ENCODE measurements around the gene NAP1L1.

NAP1L1 gene

DNA sequence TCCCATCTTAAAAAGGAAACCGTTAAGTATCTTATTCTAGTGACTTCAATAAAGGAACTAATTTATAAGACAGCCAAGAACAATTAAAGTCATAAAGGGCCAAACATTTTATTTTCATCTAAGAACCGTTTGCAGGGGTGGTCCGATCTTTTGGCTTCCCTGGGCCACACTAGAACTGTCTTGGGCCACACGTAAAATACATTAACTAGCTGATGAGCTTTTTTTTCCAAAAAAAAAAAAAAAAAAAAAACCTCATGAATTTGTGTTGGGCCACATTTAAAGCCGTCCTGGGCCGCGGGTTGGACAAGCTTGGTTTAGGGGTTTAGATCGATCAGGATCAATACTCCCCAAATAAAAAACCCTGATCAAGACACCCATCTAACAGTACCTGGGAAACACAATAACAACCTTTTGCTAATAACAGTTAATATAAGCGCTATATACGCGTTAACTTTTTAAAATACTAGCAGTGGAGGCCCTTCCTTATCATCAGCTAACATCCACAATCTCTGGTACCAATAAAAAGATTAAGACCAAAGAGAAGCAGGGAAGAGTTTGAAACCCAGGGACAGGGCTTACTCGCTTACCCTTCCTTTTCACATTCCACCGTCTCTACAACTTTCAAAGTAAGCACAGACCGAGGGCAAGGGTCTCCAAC, 1.1 kb downstream of the NAP1L1 start:
- ChIA-PET CTCF (interaction anchor here (1.5 kb wide), 1 partner anchor 260 kb away, joined by 3 read pairs; no protein-coding TSS in a partner anchor), POLR2A (no interaction called here)
- peak in 1 of 3 donors; percentile 16 for DNase-seq
- Histone ChIP-seq H3K9me3 (ENCODE audit: control extremely low read depth in 1 of 5, control insufficient read depth in 4 of 5, insufficient read depth in 2 of 5, low read depth in 1 of 5, low read length in 4 of 5) (peaks cover 0 to 15% (median 2%) of the 10 kb centered on the region in 5 experiments), H3K4me3 (ENCODE audit: control insufficient read depth in 1 of 7, extremely low read depth in 1 of 7, insufficient read depth in 4 of 7, low read depth in 2 of 7, low read length in 6 of 7) (peak overlapping the region in 6 of 7 experiments; percentile 76 to 89 (median 85)), H3K27ac (ENCODE audit: insufficient read depth in 1 of 2, low read depth in 1 of 2, low read length in 2 of 2, poor library complexity in 1 of 2, severe bottlenecking in 2 of 2) (peak overlapping the region; percentile 86 to 96), H3K36me3 (ENCODE audit: control insufficient read depth in 4 of 4, insufficient read depth in 4 of 4, low read length in 3 of 4) (peaks cover 8 to 22% (median 11%) of the 10 kb centered on the region in 4 experiments), H3K27me3 (replicated peaks in 2 of 5; ENCODE audit: control insufficient read depth in 4 of 5, insufficient read depth in 5 of 5, low read length in 4 of 5) (no peaks in the 10 kb centered on the region), H3K4me1 (ENCODE audit: control extremely low read depth in 1 of 4, control insufficient read depth in 4 of 4, insufficient read depth in 4 of 4, low read length in 3 of 4) (peaks cover 0 to 44% (median 27%) of the 10 kb centered on the region in 4 experiments)
- WGBS (ENCODE audit: insufficient coverage), result 15% methylated on average over 4 of the region's 14 CpGs

DNA sequence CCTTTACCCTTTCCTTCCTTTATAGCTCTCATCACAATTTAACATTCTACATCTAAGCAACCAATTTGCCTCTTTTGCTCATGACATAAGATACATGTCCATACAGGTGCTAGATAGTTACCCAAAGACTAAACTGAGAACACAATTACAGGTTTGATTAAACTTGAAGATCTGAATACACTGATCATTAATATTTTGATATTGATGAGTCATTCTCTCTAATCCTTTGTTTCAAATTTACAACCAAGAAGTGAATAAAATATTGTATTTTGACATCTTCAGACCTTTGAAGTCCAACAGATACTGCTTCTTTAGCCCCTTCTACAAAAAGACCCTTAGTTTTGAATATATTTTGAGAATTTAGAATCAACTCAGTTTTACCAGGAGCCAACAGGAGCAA, 2.6 kb downstream of the NAP1L1 start:
- POLR2A ChIA-PET, result no interaction called here

DNA sequence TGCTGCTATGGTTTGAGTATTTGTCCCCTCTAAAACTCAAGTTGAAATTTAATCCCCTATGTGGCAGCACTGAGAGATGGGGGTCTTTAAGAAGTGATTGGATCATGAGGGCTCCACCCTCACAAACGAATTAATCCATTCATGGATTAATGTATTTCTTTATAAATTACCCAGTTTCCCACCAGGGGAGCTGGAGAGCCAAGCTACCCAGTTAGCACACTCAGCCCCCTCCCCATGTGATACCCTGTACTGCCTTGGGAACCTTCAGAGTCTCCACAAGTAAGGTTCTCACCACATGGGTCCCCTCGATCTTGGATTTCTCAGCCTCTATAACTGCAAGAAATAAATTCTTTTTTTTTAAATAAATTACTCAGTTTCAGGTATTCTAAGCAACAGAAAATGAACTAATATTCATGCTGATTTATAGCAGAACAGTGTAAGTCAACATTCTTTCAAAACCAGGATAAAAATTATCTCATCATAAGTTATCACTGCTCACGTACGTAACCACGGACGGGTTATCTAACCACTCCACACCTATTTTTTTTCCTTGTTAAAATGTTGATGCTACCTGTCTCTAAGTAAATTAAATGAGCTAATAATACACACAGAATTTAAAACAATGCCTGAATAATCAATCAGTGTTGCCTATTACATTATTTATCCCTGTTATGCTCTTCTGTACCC, 3.6 kb downstream of the NAP1L1 start:
- H3K4me1 ChIP-seq (ENCODE audit: control extremely low read depth in 1 of 4, control insufficient read depth in 4 of 4, insufficient read depth in 4 of 4, low read length in 3 of 4), result peaks cover 0 to 37% (median 21%) of the 10 kb centered on the region in 4 experiments
- no peaks in the 10 kb centered on the region for H3K27me3 ChIP-seq (replicated peaks in 2 of 5; ENCODE audit: control insufficient read depth in 4 of 5, insufficient read depth in 5 of 5, low read length in 4 of 5)
- 60% methylated on average over 2 of the region's 6 CpGs for WGBS (ENCODE audit: insufficient coverage)
- ChIA-PET CTCF (interaction anchor here (0.6 to 2.1 kb wide), 6 partner anchors 12 to 265 kb away, joined by 3 to 5 read pairs (median 4); no protein-coding TSS in a partner anchor), POLR2A (no interaction called here)
- DNase-seq, result peak; percentile 52 to 77 (median 67)
- peaks cover 0 to 20% (median 2%) of the 10 kb centered on the region in 5 experiments for H3K9me3 ChIP-seq (ENCODE audit: control extremely low read depth in 1 of 5, control insufficient read depth in 4 of 5, insufficient read depth in 2 of 5, low read depth in 1 of 5, low read length in 4 of 5)
- H3K27ac ChIP-seq (ENCODE audit: insufficient read depth in 1 of 2, low read depth in 1 of 2, low read length in 2 of 2, poor library complexity in 1 of 2, severe bottlenecking in 2 of 2), result no peak overlapping the region
- peaks cover 8 to 28% (median 11%) of the 10 kb centered on the region in 4 experiments for H3K36me3 ChIP-seq (ENCODE audit: control insufficient read depth in 4 of 4, insufficient read depth in 4 of 4, low read length in 3 of 4)
- no peak overlapping the region for H3K4me3 ChIP-seq (ENCODE audit: control insufficient read depth in 1 of 7, extremely low read depth in 1 of 7, insufficient read depth in 4 of 7, low read depth in 2 of 7, low read length in 6 of 7)

More for the DNA sequence above, 2.6 kb downstream of the NAP1L1 start:
- Histone ChIP-seq H3K9me3 (ENCODE audit: control extremely low read depth in 1 of 5, control insufficient read depth in 4 of 5, insufficient read depth in 2 of 5, low read depth in 1 of 5, low read length in 4 of 5) (peaks cover 0 to 20% (median 2%) of the 10 kb centered on the region in 5 experiments), H3K4me1 (ENCODE audit: control extremely low read depth in 1 of 4, control insufficient read depth in 4 of 4, insufficient read depth in 4 of 4, low read length in 3 of 4) (peaks cover 0 to 46% (median 29%) of the 10 kb centered on the region in 4 experiments), H3K36me3 (ENCODE audit: control insufficient read depth in 4 of 4, insufficient read depth in 4 of 4, low read length in 3 of 4) (peaks cover 8 to 28% (median 11%) of the 10 kb centered on the region in 4 experiments), H3K27me3 (replicated peaks in 2 of 5; ENCODE audit: control insufficient read depth in 4 of 5, insufficient read depth in 5 of 5, low read length in 4 of 5) (no peaks in the 10 kb centered on the region), H3K4me3 (ENCODE audit: control insufficient read depth in 1 of 7, extremely low read depth in 1 of 7, insufficient read depth in 4 of 7, low read depth in 2 of 7, low read length in 6 of 7) (peak overlapping the region in 1 of 7 experiments; percentile 82), H3K27ac (ENCODE audit: insufficient read depth in 1 of 2, low read depth in 1 of 2, low read length in 2 of 2, poor library complexity in 1 of 2, severe bottlenecking in 2 of 2) (no peak overlapping the region)
- CTCF ChIA-PET, result interaction anchor here (0.7 to 2.1 kb wide), 2 partner anchors 13 to 35 kb away, joined by 4 to 5 read pairs; no protein-coding TSS in a partner anchor
- DNase-seq, result no peak

DNA sequence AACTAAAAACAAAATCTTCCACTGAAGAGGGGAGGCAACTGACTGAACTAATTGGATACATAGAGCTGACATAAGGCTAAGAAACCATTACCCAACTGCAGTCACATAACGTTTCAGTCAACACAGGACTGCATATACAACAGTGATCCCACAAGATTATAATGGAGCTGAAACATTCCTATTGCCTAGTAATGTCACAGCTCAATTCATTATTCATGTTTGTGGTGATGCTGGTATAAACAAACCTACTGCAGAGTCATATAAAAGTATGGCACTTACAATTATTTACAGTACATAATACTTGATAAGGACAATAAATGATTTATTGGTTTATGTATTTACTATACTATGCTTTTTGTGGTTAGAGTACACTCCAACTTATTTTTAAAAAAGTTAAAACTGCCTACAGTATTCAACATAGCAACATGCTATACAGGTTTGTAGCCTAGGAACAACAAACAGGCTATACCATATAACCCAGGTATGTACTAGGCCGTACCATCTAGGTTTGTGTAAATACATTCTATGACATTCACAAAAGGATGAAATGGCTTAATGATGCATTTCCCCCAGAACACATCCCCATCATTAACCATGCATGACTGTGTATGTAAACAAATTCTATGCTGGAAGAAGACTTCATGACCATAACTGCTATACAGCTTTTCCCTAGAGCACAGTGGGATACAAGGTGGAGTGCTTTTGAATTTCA, 4.3 kb downstream of the NAP1L1 start:
- Histone ChIP-seq H3K27me3 (replicated peaks in 2 of 5; ENCODE audit: control insufficient read depth in 4 of 5, insufficient read depth in 5 of 5, low read length in 4 of 5) (no peaks in the 10 kb centered on the region), H3K27ac (ENCODE audit: insufficient read depth in 1 of 2, low read depth in 1 of 2, low read length in 2 of 2, poor library complexity in 1 of 2, severe bottlenecking in 2 of 2) (no peak overlapping the region), H3K9me3 (ENCODE audit: control extremely low read depth in 1 of 5, control insufficient read depth in 4 of 5, insufficient read depth in 2 of 5, low read depth in 1 of 5, low read length in 4 of 5) (peaks cover 0 to 20% (median 2%) of the 10 kb centered on the region in 5 experiments), H3K36me3 (ENCODE audit: control insufficient read depth in 4 of 4, insufficient read depth in 4 of 4, low read length in 3 of 4) (peaks cover 8 to 28% (median 11%) of the 10 kb centered on the region in 4 experiments), H3K4me3 (ENCODE audit: control insufficient read depth in 1 of 7, extremely low read depth in 1 of 7, insufficient read depth in 4 of 7, low read depth in 2 of 7, low read length in 6 of 7) (no peak overlapping the region), H3K4me1 (ENCODE audit: control extremely low read depth in 1 of 4, control insufficient read depth in 4 of 4, insufficient read depth in 4 of 4, low read length in 3 of 4) (peaks cover 0 to 32% (median 20%) of the 10 kb centered on the region in 4 experiments)
- POLR2A ChIA-PET, result no interaction called here
- WGBS (ENCODE audit: insufficient coverage), result 100% methylated on average over 1 of the region's 2 CpGs
- CTCF ChIA-PET, result interaction anchor here (0.6 to 1.6 kb wide), 4 partner anchors 11 to 266 kb away, joined by 3 to 5 read pairs (median 4); no protein-coding TSS in a partner anchor
- no peak for DNase-seq

DNA sequence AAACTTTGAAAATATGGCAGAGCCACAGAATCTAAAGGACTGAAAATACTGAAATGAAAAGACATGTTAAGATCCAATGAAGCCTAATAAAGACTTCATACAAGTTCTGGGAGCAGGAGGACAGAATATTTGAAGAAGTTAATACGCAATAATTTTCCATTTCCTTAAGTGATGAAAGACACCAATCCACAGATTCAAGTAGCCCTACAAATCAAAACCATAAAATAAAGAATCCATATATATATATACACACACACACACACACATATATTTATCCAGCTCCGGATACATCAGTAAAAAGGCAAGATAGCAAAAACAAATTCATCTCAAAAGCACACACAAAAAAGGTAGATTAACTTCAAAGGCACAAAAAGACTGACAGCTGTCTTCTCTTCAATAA, 5.7 kb downstream of the NAP1L1 start:
- peak in 2 of 3 donors; percentile 26 to 30 for DNase-seq
- Histone ChIP-seq H3K4me1 (ENCODE audit: control extremely low read depth in 1 of 4, control insufficient read depth in 4 of 4, insufficient read depth in 4 of 4, low read length in 3 of 4) (peaks cover 0 to 32% (median 24%) of the 10 kb centered on the region in 4 experiments), H3K27ac (ENCODE audit: insufficient read depth in 1 of 2, low read depth in 1 of 2, low read length in 2 of 2, poor library complexity in 1 of 2, severe bottlenecking in 2 of 2) (no peak overlapping the region), H3K27me3 (replicated peaks in 2 of 5; ENCODE audit: control insufficient read depth in 4 of 5, insufficient read depth in 5 of 5, low read length in 4 of 5) (no peaks in the 10 kb centered on the region), H3K9me3 (ENCODE audit: control extremely low read depth in 1 of 5, control insufficient read depth in 4 of 5, insufficient read depth in 2 of 5, low read depth in 1 of 5, low read length in 4 of 5) (peaks cover 0 to 20% (median 2%) of the 10 kb centered on the region in 5 experiments), H3K36me3 (ENCODE audit: control insufficient read depth in 4 of 4, insufficient read depth in 4 of 4, low read length in 3 of 4) (peaks cover 8 to 29% (median 11%) of the 10 kb centered on the region in 4 experiments), H3K4me3 (ENCODE audit: control insufficient read depth in 1 of 7, extremely low read depth in 1 of 7, insufficient read depth in 4 of 7, low read depth in 2 of 7, low read length in 6 of 7) (no peak overlapping the region)
- ChIA-PET POLR2A (no interaction called here), CTCF (interaction anchor here (1.6 kb wide), 2 partner anchors 10 to 18 kb away, joined by 4 to 5 read pairs; no protein-coding TSS in a partner anchor)
- no CpG with 5 or more reads among the region's 2 CpGs for WGBS (ENCODE audit: insufficient coverage)

DNA sequence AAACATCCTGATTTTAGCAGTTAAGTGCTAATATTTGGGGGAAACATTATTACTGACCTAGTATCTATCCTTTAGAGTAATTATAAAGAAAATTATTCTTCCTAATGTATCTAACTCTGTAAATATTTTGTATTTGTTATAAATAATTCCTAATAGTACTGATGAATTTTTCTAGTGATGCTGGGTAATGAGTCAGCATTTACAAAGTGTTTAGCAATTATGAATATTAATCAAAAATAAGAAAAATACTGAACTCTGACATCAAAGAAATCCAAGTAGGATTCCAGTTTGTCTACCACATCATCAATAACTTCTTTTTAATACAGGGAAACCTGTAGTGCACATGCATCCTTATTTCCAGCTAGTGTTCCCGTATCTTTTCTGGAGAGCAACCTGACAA, 9.0 kb downstream of the NAP1L1 start:
- H3K4me1 ChIP-seq (ENCODE audit: control extremely low read depth in 1 of 4, control insufficient read depth in 4 of 4, insufficient read depth in 4 of 4, low read length in 3 of 4), result peaks cover 0 to 14% (median 11%) of the 10 kb centered on the region in 4 experiments
- H3K36me3 ChIP-seq (ENCODE audit: control insufficient read depth in 4 of 4, insufficient read depth in 4 of 4, low read length in 3 of 4), result peaks cover 8 to 50% (median 19%) of the 10 kb centered on the region in 4 experiments
- ChIA-PET CTCF (interaction anchor here (1.1 kb wide), 1 partner anchor 7 kb away, joined by 3 read pairs; no protein-coding TSS in a partner anchor), POLR2A (no interaction called here)
- DNase-seq, result no peak
- 100% methylated on average over 1 of the region's 1 CpG for WGBS (ENCODE audit: insufficient coverage)
- H3K27ac ChIP-seq (ENCODE audit: insufficient read depth in 1 of 2, low read depth in 1 of 2, low read length in 2 of 2, poor library complexity in 1 of 2, severe bottlenecking in 2 of 2), result no peak overlapping the region
- no peaks in the 10 kb centered on the region for H3K27me3 ChIP-seq (replicated peaks in 2 of 5; ENCODE audit: control insufficient read depth in 4 of 5, insufficient read depth in 5 of 5, low read length in 4 of 5)
- H3K9me3 ChIP-seq (ENCODE audit: control extremely low read depth in 1 of 5, control insufficient read depth in 4 of 5, insufficient read depth in 2 of 5, low read depth in 1 of 5, low read length in 4 of 5), result peaks cover 0 to 20% (median 2%) of the 10 kb centered on the region in 5 experiments
- no peak overlapping the region for H3K4me3 ChIP-seq (ENCODE audit: control insufficient read depth in 1 of 7, extremely low read depth in 1 of 7, insufficient read depth in 4 of 7, low read depth in 2 of 7, low read length in 6 of 7)
